Transverse colon (tissue), 4 donors: ENCODE results near the gene NAA38.

ENCODE experiments used
- EP300 ChIP-seq: sonication (generic); formaldehyde crosslinking; IDR thresholded peaks from one replicate; pipeline ENCODE4 v1.6.1; 2017; ENCODE audit warnings: antibody characterized with exemption, low read depth
- POLR2AphosphoS5 ChIP-seq, 3 donors: sonication (generic); formaldehyde crosslinking; IDR thresholded peaks; one replicate each; pipeline ENCODE4 v1.6.1; 2016; ENCODE audit warnings: antibody characterized with exemption in 3 of 3
- TF ChIP-seq, protein P1 (sequence below), 5 experiments: fragments of 200-600 bp in 3 of 5; fragments of 450-650 bp in 2 of 5; sonication (generic) in 3 of 5; IDR thresholded peaks; 1 replicate in 2 of 5; 2 replicates in 3 of 5; pipeline ENCODE4 v1.5.1; 2016 to 2017; ENCODE audit warnings: antibody characterized with exemption in 5 of 5, inconsistent platforms in 3 of 5, mild to moderate bottlenecking in 2 of 5, moderate library complexity in 1 of 5

- TF ChIP-seq POLR2AphosphoS5 (IDR thresholded peaks at IDR 0.05): peak; percentile 90
- TF ChIP-seq, protein P1, sequence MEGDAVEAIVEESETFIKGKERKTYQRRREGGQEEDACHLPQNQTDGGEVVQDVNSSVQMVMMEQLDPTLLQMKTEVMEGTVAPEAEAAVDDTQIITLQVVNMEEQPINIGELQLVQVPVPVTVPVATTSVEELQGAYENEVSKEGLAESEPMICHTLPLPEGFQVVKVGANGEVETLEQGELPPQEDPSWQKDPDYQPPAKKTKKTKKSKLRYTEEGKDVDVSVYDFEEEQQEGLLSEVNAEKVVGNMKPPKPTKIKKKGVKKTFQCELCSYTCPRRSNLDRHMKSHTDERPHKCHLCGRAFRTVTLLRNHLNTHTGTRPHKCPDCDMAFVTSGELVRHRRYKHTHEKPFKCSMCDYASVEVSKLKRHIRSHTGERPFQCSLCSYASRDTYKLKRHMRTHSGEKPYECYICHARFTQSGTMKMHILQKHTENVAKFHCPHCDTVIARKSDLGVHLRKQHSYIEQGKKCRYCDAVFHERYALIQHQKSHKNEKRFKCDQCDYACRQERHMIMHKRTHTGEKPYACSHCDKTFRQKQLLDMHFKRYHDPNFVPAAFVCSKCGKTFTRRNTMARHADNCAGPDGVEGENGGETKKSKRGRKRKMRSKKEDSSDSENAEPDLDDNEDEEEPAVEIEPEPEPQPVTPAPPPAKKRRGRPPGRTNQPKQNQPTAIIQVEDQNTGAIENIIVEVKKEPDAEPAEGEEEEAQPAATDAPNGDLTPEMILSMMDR (IDR thresholded peaks at IDR 0.05): peak; percentile 17 to 47 (median 32)
- TF ChIP-seq EP300: no peak
Observed at GRCh38 chr17:7856811-7857712, at the start of gene NAA38.
